AG09319 (cell line): ENCODE results near the gene KAT2A.

ENCODE experiments used
- DNase-seq: peaks from one replicate; pipeline ENCODE4 v3.0.0-alpha.2; 2010; ENCODE audit warnings: low read depth; ENCODE audit errors: extremely low read depth
- TF ChIP-seq, protein P1 (sequence below): IDR thresholded peaks from 2 replicates; pipeline ENCODE4 v1.5.1; 2011; ENCODE audit warnings: low read depth, mild to moderate bottlenecking, inconsistent platforms, low read length, moderate library complexity

Gene KAT2A

GRCh38 chr17:42087042-42087701 is 34.0 kb downstream of the KAT2A start:
- DNase-seq = no peak
- TF ChIP-seq, protein P1, sequence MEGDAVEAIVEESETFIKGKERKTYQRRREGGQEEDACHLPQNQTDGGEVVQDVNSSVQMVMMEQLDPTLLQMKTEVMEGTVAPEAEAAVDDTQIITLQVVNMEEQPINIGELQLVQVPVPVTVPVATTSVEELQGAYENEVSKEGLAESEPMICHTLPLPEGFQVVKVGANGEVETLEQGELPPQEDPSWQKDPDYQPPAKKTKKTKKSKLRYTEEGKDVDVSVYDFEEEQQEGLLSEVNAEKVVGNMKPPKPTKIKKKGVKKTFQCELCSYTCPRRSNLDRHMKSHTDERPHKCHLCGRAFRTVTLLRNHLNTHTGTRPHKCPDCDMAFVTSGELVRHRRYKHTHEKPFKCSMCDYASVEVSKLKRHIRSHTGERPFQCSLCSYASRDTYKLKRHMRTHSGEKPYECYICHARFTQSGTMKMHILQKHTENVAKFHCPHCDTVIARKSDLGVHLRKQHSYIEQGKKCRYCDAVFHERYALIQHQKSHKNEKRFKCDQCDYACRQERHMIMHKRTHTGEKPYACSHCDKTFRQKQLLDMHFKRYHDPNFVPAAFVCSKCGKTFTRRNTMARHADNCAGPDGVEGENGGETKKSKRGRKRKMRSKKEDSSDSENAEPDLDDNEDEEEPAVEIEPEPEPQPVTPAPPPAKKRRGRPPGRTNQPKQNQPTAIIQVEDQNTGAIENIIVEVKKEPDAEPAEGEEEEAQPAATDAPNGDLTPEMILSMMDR = no peak

GRCh38 chr17:42081516-42082129 is 39.5 kb downstream of the KAT2A start:
- TF ChIP-seq, protein P1 = no peak
- no peak for DNase-seq

GRCh38 chr17:42079541-42079940 is 41.6 kb downstream of the KAT2A start:
- TF ChIP-seq, protein P1 = no peak
- DNase-seq = no peak

DNA sequence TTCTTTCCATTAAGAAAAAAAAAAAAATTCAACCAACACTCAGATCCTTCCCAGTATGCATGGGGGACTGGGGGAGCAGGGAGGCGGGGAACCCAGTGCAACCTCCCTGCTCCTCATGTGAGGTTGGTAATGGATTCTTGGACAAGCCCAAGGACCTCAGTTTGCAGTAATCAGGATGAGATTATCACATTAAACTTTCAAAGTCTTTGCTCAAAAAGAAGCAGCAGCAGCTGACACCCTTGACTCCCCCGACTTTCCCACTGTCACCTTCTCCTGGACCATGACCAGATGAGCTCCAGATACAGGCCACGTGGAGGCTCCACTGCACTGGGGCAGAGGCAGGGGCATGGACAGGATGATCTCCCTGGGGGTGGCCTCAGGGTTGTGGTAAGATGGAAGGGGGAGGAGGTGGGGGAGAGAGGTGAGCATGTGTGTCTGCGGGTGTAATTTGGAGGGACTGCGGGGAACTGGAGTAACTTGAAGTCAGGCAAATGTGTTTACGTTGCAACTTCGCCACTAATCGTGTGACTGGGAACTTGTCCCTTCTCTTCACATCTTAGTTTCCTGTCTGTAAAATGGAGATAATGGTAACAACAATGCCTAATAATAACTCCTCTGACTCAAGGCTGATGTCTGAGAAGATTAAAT is 42.6 kb downstream of the KAT2A start:
- DNase-seq = no peak
- TF ChIP-seq, protein P1 = no peak

- DNase-seq = no peak
- TF ChIP-seq, protein P1 = no peak
Measured at GRCh38 chr17:42077755-42078154, 43.4 kb downstream of the KAT2A start.

DNA sequence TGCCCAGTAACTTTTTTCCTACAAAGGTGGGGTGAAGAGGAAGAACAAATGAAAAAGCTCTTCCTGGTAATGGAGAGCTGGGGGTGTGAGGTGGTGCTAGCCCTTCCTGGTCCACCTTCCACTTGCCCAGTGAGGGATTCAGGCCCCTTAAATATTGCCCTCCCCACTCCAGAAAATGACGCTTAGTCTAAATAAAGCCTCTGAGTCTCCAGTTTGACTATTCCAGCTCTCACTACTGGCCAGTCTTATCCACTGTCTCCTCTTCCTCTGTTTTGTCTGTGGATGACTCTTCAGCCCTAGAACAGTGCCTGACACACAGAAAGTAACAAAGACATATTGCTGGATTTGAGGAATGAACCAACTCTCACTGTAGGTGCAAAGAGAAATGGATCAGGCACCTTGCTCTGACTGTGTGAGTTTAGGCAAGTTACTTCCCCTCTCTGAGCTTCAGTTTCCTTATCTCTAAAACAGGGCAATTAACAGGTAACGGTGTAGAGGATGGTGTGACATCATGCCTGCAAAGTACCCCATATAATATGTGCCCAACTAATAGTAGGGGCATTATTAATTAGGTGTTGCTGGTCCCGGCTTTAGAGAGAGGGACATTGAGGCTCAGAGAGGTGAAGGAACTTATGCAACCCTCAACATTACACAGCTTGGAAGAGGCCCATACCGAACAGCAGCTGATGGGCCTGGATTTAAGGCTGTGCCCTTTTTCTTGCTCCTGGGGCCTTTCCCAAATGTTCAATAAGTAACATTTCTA is 44.2 kb downstream of the KAT2A start:
- DNase-seq = no peak
- TF ChIP-seq, protein P1 = no peak
